Measurements from ENCODE around the gene EXOC6. TPM values are rescaled to one million over a fixed set of nuclear protein-coding genes. Genes with fewer than 3 reads are reported as not detected.

Gene EXOC6
- total RNA-seq, 3 donors from 2014 or later = 7.0 to 26.1 (median 16.1) TPM

DNA sequence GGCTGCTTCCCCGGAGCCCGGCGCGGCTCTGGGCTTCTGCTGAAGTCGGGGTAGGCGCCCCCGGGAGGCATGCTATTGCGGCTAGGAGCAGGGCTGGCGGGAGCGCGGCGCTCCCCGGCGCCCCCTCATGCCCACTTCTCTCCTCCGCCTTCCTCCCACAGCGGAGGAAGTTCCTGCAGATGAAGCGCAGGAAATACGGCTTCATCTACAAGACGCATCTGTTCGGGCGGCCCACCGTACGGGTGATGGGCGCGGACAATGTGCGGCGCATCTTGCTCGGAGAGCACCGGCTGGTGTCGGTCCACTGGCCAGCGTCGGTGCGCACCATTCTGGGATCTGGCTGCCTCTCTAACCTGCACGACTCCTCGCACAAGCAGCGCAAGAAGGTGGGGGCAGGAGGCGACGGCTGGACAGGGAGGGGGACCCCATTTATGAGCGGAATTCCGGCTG, 225.9 kb downstream of the EXOC6 start:
- peak in 1 of 2 donors; percentile 11 for DNase-seq (ENCODE audit: low spot score in 2 of 2)
- Histone ChIP-seq H3K4me3 (peak overlapping the region; percentile 6 to 65 (median 54)), H3K36me3 (no peaks in the 10 kb centered on the region), H3K9me3 (no peaks in the 10 kb centered on the region), H3K27me3 (peaks cover 0 to 52% of the 10 kb centered on the region in 2 donors), H3K27ac (no peak overlapping the region), H3K4me1 (peaks cover 6 to 12% of the 10 kb centered on the region in 2 donors)
- intact Hi-C loops (cut with DNase I; ENCODE audit: low total_unique reads) = no loop called here
- TF ChIP-seq POLR2A (IDR thresholded peaks at IDR 0.05) = no peak
- TF ChIP-seq CTCF (IDR thresholded peaks at IDR 0.05) = no peak
- no peak for TF ChIP-seq POLR2AphosphoS5 (IDR thresholded peaks at IDR 0.05)

GRCh38 chr10:93074597-93075368, 226.5 kb downstream of the EXOC6 start:
- TF ChIP-seq POLR2AphosphoS5 (IDR thresholded peaks at IDR 0.05) (no peak), POLR2A (IDR thresholded peaks at IDR 0.05) (no peak), CTCF (IDR thresholded peaks at IDR 0.05) (no peak)
- Histone ChIP-seq H3K27ac (no peak overlapping the region), H3K27me3 (peaks cover 0 to 47% of the 10 kb centered on the region in 2 donors), H3K36me3 (no peaks in the 10 kb centered on the region), H3K4me1 (peaks cover 6 to 12% of the 10 kb centered on the region in 2 donors), H3K4me3 (peak overlapping the region in 2 of 3 donors; percentile 54 to 65), H3K9me3 (no peaks in the 10 kb centered on the region)
- DNase-seq (ENCODE audit: low spot score in 2 of 2) = peak in 1 of 2 donors; percentile 16
- intact Hi-C loops (cut with DNase I; ENCODE audit: low total_unique reads) = no loop called here

GRCh38 chr10:93075369-93076221, 227.3 kb downstream of the EXOC6 start:
- no peaks in the 10 kb centered on the region for H3K36me3 ChIP-seq
- no peaks in the 10 kb centered on the region for H3K9me3 ChIP-seq
- no peak overlapping the region for H3K27ac ChIP-seq
- peaks cover 6 to 12% of the 10 kb centered on the region in 2 donors for H3K4me1 ChIP-seq
- peaks cover 0 to 46% of the 10 kb centered on the region in 2 donors for H3K27me3 ChIP-seq
- H3K4me3 ChIP-seq = peak overlapping the region in 2 of 3 donors; percentile 54 to 65
- TF ChIP-seq POLR2AphosphoS5 (IDR thresholded peaks at IDR 0.05) (no peak), CTCF (IDR thresholded peaks at IDR 0.05) (no peak), POLR2A (IDR thresholded peaks at IDR 0.05) (no peak)
- DNase-seq (ENCODE audit: low spot score in 2 of 2) = peak in 1 of 2 donors; percentile 14
- intact Hi-C loops (cut with DNase I; ENCODE audit: low total_unique reads) = no loop called here

DNA sequence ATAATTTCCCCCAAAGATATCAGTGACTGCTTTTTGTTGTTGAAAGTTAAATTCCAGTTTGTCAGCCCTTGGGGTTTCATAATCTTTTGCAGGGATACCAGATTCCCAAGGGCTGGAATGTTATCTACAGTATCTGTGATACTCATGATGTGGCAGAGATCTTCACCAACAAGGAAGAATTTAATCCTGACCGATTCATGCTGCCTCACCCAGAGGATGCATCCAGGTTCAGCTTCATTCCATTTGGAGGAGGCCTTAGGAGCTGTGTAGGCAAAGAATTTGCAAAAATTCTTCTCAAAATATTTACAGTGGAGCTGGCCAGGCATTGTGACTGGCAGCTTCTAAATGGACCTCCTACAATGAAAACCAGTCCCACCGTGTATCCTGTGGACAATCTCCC, 228.6 kb downstream of the EXOC6 start:
- TF ChIP-seq CTCF (IDR thresholded peaks at IDR 0.05) = no peak

More for the DNA sequence above, 228.6 kb downstream of the EXOC6 start:
- no peak for DNase-seq (ENCODE audit: low spot score in 2 of 2)
- no peak overlapping the region for H3K27ac ChIP-seq
- H3K4me3 ChIP-seq = no peak overlapping the region
- H3K36me3 ChIP-seq = no peaks in the 10 kb centered on the region
- H3K4me1 ChIP-seq = peaks cover 6 to 12% of the 10 kb centered on the region in 2 donors
- peaks cover 0 to 46% of the 10 kb centered on the region in 2 donors for H3K27me3 ChIP-seq
- no peaks in the 10 kb centered on the region for H3K9me3 ChIP-seq
- intact Hi-C loops (cut with DNase I; ENCODE audit: low total_unique reads) = no loop called here

Measured in breast epithelium (tissue), 4 donors.